HepG2 (cell line): ENCODE data around the gene PLEKHA8. TPM values are rescaled to one million over a fixed set of nuclear protein-coding genes. Genes with fewer than 3 reads are reported as not detected.

Experiments used
- FOXK2 ChIP-seq: fragments of 450-650 bp; IDR thresholded peaks from 2 replicates; pipeline ENCODE4 v1.6.1; 2016
- HES4 ChIP-seq: sonication (generic); formaldehyde crosslinking; IDR thresholded peaks from 2 replicates; pipeline ENCODE4 v1.9.0; 2021; ENCODE audit warnings: mild to moderate bottlenecking, missing genetic modification reagents, borderline replicate concordance
- HOXA7 ChIP-seq: sonication (generic); formaldehyde crosslinking; IDR thresholded peaks from 2 replicates; pipeline ENCODE4 v1.8.1; 2022; ENCODE audit warnings: mild to moderate bottlenecking, missing genetic modification reagents, moderate library complexity
- ONECUT2 ChIP-seq: sonication (generic); formaldehyde crosslinking; IDR thresholded peaks from 2 replicates; pipeline ENCODE4 v1.4.0; 2020; ENCODE audit warnings: missing genetic modification reagents
- POGZ ChIP-seq: sonication (generic); formaldehyde crosslinking; IDR thresholded peaks from 2 replicates; pipeline ENCODE4 v1.4.0; 2020; ENCODE audit warnings: mild to moderate bottlenecking, missing genetic modification reagents
- RARG ChIP-seq: sonication (generic); formaldehyde crosslinking; IDR thresholded peaks from 2 replicates; pipeline ENCODE4 v1.4.0; 2020; ENCODE audit warnings: low read depth, mild to moderate bottlenecking, missing genetic modification reagents
- RFX1 ChIP-seq: fragments of 450-650 bp; IDR thresholded peaks from 2 replicates; pipeline ENCODE4 v1.6.1; 2017
- SMARCE1 ChIP-seq: fragments of 450-650 bp; IDR thresholded peaks from 2 replicates; pipeline ENCODE4 v1.6.1; 2017; ENCODE audit warnings: borderline replicate concordance
- SPEN ChIP-seq: sonication (generic); formaldehyde crosslinking; IDR thresholded peaks from 2 replicates; pipeline ENCODE4 v1.5.1; 2020; ENCODE audit warnings: low read depth, mild to moderate bottlenecking, missing genetic modification reagents
- TFDP2 ChIP-seq: sonication (generic); formaldehyde crosslinking; IDR thresholded peaks from 2 replicates; pipeline ENCODE4 v1.4.0; 2020; ENCODE audit warnings: missing genetic modification reagents
- TOPORS ChIP-seq: sonication (generic); formaldehyde crosslinking; IDR thresholded peaks from 2 replicates; pipeline ENCODE4 v1.8.0; 2023; ENCODE audit warnings: mild to moderate bottlenecking, missing genetic modification reagents
- WIZ ChIP-seq: sonication (generic); formaldehyde crosslinking; IDR thresholded peaks from 2 replicates; pipeline ENCODE4 v1.5.1; 2020; ENCODE audit warnings: mild to moderate bottlenecking, missing genetic modification reagents
- ZNF160 ChIP-seq: sonication (generic); formaldehyde crosslinking; IDR thresholded peaks from 2 replicates; pipeline ENCODE4 v1.8.0; 2022; ENCODE audit warnings: mild to moderate bottlenecking, inconsistent platforms, missing genetic modification reagents
- ZNF274 ChIP-seq: sonication (generic); formaldehyde crosslinking; IDR thresholded peaks from 2 replicates; pipeline ENCODE4 v1.5.1; 2020; ENCODE audit warnings: mild to moderate bottlenecking, missing genetic modification reagents
- ZNF343 ChIP-seq: sonication (generic); formaldehyde crosslinking; IDR thresholded peaks from 2 replicates; pipeline ENCODE4 v1.4.0; 2020; ENCODE audit warnings: mild to moderate bottlenecking, missing genetic modification reagents
- ZNF414 ChIP-seq: sonication (generic); formaldehyde crosslinking; IDR thresholded peaks from 2 replicates; pipeline ENCODE4 v1.5.0; 2020; ENCODE audit warnings: missing genetic modification reagents
- polyA plus RNA-seq, 8 experiments: library from polyadenylated mRNA; depleted of rRNA in 3 of 8; stranded (reverse) in 7 of 8; unstranded in 1 of 8; fragments of >200 nt; fragmentation: Illumina TruSeq in 4 of 8; extraction: Trizol in 4 of 8; gene quantifications; 2 replicates each; pipeline versions ENCODE4 v1.2.1 to v1.2.3, GENCODE V29; 2011 to 2016; ENCODE audit warnings: low read depth in 4 of 8, missing spikeins in 1 of 8, mixed read lengths in 1 of 8; ENCODE audit not compliant: insufficient read depth in 1 of 8
- total RNA-seq, 5 experiments: library from RNA; depleted of rRNA; stranded (reverse); fragments of >200 nt; fragmentation: Illumina TruSeq; extraction: Trizol; gene quantifications; 2 replicates each; pipeline ENCODE4 v1.2.3, GENCODE V29; 2016; ENCODE audit warnings: low read depth in 1 of 5
- TF ChIP-seq, protein P1 (sequence below): sonication (generic); formaldehyde crosslinking; IDR thresholded peaks from 2 replicates; pipeline ENCODE4 v1.5.1; 2020; ENCODE audit warnings: mild to moderate bottlenecking, missing genetic modification reagents, borderline replicate concordance
- TF ChIP-seq, protein P2 (sequence below): sonication (generic); formaldehyde crosslinking; IDR thresholded peaks from 2 replicates; pipeline ENCODE4 v1.4.0; 2020; ENCODE audit warnings: mild to moderate bottlenecking, missing genetic modification reagents
- TF ChIP-seq, protein P3 (sequence below): sonication (generic); formaldehyde crosslinking; IDR thresholded peaks from 2 replicates; pipeline ENCODE4 v1.9.0; 2021; ENCODE audit warnings: missing genetic modification reagents, mild to moderate bottlenecking, borderline replicate concordance
- TF ChIP-seq, protein P4 (sequence below): sonication (generic); formaldehyde crosslinking; conservative IDR thresholded peaks from 2 replicates; pipeline ENCODE4 v1.4.0; 2020; ENCODE audit warnings: missing genetic modification reagents
- TF ChIP-seq, protein P5 (sequence below): sonication (generic); formaldehyde crosslinking; IDR thresholded peaks from 2 replicates; pipeline ENCODE4 v1.8.1; 2022; ENCODE audit warnings: mild to moderate bottlenecking, missing genetic modification reagents
- TF ChIP-seq, protein P6 (sequence below): sonication (generic); formaldehyde crosslinking; IDR thresholded peaks from 2 replicates; pipeline ENCODE4 v1.4.0; 2020; ENCODE audit warnings: mild to moderate bottlenecking, missing genetic modification reagents

Gene PLEKHA8
- total and polyA plus RNA-seq, 2 of the 13 experiments (the other 11 are each of a cell fraction or from before 2014, with no cell fraction given): 12.5 to 26.4 TPM

DNA sequence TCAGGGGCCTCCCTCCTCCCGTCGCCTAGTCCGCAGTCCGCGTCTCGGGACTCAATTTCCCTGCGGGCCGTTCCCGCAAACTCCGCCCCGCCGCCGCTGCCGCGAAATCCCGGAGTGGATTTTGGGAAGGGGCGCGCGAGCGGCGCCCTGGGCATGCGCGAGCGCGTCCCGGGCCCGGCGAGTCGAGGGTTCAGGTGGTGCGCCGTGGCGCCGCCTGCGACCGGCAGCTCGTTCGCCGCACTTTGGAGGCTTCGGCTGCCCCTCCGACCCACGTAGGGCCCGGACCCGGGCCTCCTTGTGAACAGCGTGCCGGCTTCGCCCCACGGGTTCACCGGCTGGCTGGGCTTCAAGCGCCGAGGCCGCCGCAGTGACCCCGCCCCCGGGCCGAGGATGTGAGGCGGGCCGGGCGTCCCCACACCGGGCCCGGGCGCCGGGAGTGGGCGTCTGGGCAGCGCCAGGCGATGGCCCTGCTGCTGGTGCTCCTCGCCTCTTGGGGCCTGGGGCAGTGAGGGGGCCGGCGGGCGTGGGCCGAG lies at the start of gene PLEKHA8 (continued):
- TF ChIP-seq, protein P1, sequence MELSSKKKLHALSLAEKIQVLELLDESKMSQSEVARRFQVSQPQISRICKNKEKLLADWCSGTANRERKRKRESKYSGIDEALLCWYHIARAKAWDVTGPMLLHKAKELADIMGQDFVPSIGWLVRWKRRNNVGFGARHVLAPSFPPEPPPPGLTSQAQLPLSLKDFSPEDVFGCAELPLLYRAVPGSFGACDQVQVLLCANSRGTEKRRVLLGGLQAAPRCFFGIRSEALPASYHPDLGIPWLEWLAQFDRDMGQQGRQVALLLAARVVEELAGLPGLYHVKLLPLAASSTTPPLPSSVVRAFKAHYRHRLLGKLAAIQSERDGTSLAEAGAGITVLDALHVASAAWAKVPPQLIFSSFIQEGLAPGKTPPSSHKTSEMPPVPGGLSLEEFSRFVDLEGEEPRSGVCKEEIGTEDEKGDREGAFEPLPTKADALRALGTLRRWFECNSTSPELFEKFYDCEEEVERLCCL (CRISPR knock-in tag): no peak
- TF ChIP-seq ZNF274 (CRISPR knock-in tag) (no peak), FOXK2 (no peak), ZNF160 (peak; percentile 38; the same call in 1 of the 2 replicates), SPEN (CRISPR knock-in tag) (peak; percentile 77), HOXA7 (CRISPR knock-in tag) (no peak), TFDP2 (CRISPR knock-in tag) (peak; percentile 58; the same call in 1 of the 2 replicates), ZNF414 (no peak), SMARCE1 (no peak), RARG (CRISPR knock-in tag) (no peak), ONECUT2 (CRISPR knock-in tag) (no peak), HES4 (CRISPR knock-in tag) (0 out of 2 replicates have a peak, but pooled peaks have one; percentile 50), WIZ (CRISPR knock-in tag) (no peak), RFX1 (no peak), TOPORS (CRISPR knock-in tag) (no peak), ZNF343 (peak; percentile 62; the same call in 1 of the 2 replicates), POGZ (CRISPR knock-in tag) (peak; percentile 91)
- TF ChIP-seq, protein P2, sequence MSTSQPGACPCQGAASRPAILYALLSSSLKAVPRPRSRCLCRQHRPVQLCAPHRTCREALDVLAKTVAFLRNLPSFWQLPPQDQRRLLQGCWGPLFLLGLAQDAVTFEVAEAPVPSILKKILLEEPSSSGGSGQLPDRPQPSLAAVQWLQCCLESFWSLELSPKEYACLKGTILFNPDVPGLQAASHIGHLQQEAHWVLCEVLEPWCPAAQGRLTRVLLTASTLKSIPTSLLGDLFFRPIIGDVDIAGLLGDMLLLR (CRISPR knock-in tag): peak; percentile 44; the same call in 1 of the 2 replicates
- TF ChIP-seq, protein P3, sequence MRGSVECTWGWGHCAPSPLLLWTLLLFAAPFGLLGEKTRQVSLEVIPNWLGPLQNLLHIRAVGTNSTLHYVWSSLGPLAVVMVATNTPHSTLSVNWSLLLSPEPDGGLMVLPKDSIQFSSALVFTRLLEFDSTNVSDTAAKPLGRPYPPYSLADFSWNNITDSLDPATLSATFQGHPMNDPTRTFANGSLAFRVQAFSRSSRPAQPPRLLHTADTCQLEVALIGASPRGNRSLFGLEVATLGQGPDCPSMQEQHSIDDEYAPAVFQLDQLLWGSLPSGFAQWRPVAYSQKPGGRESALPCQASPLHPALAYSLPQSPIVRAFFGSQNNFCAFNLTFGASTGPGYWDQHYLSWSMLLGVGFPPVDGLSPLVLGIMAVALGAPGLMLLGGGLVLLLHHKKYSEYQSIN: no peak
- TF ChIP-seq, protein P4, sequence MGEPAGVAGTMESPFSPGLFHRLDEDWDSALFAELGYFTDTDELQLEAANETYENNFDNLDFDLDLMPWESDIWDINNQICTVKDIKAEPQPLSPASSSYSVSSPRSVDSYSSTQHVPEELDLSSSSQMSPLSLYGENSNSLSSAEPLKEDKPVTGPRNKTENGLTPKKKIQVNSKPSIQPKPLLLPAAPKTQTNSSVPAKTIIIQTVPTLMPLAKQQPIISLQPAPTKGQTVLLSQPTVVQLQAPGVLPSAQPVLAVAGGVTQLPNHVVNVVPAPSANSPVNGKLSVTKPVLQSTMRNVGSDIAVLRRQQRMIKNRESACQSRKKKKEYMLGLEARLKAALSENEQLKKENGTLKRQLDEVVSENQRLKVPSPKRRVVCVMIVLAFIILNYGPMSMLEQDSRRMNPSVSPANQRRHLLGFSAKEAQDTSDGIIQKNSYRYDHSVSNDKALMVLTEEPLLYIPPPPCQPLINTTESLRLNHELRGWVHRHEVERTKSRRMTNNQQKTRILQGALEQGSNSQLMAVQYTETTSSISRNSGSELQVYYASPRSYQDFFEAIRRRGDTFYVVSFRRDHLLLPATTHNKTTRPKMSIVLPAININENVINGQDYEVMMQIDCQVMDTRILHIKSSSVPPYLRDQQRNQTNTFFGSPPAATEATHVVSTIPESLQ (CRISPR knock-in tag): no peak
- TF ChIP-seq, protein P5, sequence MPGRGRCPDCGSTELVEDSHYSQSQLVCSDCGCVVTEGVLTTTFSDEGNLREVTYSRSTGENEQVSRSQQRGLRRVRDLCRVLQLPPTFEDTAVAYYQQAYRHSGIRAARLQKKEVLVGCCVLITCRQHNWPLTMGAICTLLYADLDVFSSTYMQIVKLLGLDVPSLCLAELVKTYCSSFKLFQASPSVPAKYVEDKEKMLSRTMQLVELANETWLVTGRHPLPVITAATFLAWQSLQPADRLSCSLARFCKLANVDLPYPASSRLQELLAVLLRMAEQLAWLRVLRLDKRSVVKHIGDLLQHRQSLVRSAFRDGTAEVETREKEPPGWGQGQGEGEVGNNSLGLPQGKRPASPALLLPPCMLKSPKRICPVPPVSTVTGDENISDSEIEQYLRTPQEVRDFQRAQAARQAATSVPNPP: no peak
- TF ChIP-seq, protein P6, sequence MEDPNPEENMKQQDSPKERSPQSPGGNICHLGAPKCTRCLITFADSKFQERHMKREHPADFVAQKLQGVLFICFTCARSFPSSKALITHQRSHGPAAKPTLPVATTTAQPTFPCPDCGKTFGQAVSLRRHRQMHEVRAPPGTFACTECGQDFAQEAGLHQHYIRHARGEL: no peak
